COR-L47 (cell line): ENCODE results near the gene TRIM48.
"Not testable (repeated sequence)": the region's sequence is repeated elsewhere in the genome, so short reads cannot be mapped to it uniquely, and the experiment has no call there.

ENCODE experiments used
- DNase-seq: peaks from one replicate; lab custom pipeline; 2025; lab: John Stamatoyannopoulos, UW

Gene TRIM48, protein sequence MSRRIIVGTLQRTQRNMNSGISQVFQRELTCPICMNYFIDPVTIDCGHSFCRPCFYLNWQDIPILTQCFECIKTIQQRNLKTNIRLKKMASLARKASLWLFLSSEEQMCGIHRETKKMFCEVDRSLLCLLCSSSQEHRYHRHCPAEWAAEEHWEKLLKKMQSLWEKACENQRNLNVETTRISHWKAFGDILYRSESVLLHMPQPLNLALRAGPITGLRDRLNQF

DNA sequence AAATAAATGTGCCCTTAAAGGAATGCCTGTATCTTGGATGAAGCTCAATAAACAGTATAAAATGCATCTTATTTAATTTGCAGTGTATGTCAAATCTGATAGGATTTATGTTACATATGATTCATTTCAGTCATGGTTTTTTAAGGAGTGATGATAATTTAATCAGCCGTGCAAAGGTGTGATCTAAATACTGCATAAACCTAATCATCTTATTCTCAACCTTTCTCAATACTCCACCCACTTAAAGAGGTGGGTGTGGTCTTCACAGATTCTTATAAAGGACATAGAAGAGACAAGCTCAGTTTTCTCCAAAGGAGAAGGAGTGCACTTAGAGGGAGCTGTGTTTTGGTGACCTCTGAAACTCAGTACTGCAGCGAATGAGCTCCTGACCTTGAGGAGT, at the start of gene TRIM48:
Gene TRIM48, plus strand, starts transcription at position 301 of the 400 bp plus-strand sequence. CDS start 113 bp downstream, outside the sequence.
- DNase-seq, result not testable (repeated sequence)

DNA sequence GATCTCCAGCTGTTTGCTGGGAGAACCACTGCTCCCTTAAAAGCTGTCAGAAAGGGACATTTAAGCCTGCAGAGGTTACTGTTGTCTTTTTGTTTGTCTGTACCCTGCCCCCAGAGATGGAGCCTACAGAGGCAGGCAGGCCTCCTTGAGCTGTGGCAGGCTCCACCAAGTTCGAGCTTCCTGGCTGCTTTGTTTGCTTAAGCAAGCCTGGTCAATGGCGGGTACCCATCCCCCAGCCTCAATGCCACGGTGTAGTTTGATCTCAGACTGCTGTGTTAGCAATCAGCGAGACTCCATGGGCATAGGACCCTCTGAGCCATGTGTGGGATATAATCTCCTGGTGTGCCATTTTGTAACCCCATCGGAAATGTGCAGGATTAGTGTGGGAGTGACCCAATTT, 23.6 kb upstream of the TRIM48 start:
- DNase-seq, result not testable (repeated sequence)

DNA sequence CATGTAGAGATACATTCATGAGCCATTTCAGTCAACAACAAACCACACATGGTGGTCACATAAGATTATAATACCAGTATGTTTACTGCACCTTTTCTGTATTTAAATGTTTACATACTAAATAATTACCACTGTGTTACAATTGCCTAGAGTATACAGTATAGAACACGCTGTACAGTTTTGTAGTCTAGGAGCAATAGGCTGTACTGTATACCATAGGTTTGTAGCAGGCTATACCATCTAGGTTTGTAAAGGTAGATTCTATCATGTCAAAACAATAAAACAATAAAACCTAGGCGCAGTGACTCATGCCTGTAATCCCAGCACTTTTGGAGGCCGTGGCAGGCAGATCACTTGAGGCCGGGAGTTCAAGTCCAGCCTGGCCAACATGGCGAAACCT, 1.1 kb downstream of the TRIM48 start:
- DNase-seq, result no peak
